ENCODE data around the gene MASP1.
A peak's percentile ranks its signal among the peaks of the same experiment; 100 is the strongest.

MASP1 gene

GRCh38 chr3:187291512-187292132 lies at the start of gene MASP1:
Gene MASP1 (minus strand): TSS chr3:187291737. CDS start chr3:187291632, 105 bp downstream.
- no peak for DNase-seq (ENCODE audit: low read depth)
- H3K4me3 ChIP-seq (ENCODE audit: control insufficient read depth, low read depth, low read length): peak within 1 kb of the TSS; percentile 76
- TF ChIP-seq CTCF (IDR thresholded peaks at IDR 0.05; ENCODE audit: control insufficient read depth, insufficient read depth, low read depth, low read length, missing control alignments): no peak

GRCh38 chr3:187340578-187340977 lies 49.0 kb upstream of the MASP1 start:
- no peak for DNase-seq (ENCODE audit: low read depth)
- no peak for TF ChIP-seq CTCF (IDR thresholded peaks at IDR 0.05; ENCODE audit: control insufficient read depth, insufficient read depth, low read depth, low read length, missing control alignments)

DNA sequence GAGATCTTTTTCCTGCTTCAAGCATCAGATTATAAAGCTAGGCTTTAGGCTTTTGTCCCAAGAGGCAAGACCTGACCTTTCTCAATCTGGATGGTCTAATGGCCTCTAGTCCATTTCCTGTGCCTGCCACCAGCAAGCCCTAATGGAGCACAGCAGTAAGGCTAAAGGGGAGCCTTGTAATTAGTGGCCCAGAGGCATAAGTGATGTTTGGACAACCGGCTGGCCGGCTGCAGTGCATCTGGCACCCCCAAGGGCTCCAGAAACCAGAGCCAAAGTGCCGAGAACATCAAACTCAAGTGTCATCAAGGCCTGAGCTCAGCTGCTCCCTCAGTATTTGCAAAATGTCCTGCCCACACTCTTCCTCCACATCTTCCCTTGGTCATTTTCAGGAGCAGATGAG lies 44.8 kb upstream of the MASP1 start:
- DNase-seq (ENCODE audit: low read depth): no peak
- H3K4me3 ChIP-seq (ENCODE audit: control insufficient read depth, low read depth, low read length): no peak overlapping the region
- TF ChIP-seq CTCF (IDR thresholded peaks at IDR 0.05; ENCODE audit: control insufficient read depth, insufficient read depth, low read depth, low read length, missing control alignments): no peak

More at GRCh38 chr3:187340578-187340977, 49.0 kb upstream of the MASP1 start:
- H3K4me3 ChIP-seq (ENCODE audit: control insufficient read depth, low read depth, low read length): no peak overlapping the region

DNA sequence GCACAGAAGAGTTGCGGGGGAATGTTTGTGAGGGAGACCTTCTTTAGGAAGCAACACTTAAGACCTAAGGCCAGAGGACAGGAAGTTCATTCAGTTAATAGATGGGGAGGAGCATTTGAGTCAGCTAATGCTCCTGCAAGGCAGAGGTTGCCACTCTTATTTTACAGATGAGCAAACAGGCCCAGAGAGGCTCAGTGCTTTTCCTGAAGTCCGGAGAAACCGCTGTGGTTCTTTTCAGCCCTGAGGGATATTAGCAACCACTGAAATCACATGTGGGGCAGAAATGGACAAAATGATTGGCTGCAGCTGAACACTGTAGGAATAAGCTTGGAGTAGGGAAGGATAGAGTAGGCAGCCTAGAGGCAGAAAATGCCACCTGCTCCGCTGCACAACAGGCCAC lies 43.4 kb upstream of the MASP1 start:
- no peak for TF ChIP-seq CTCF (IDR thresholded peaks at IDR 0.05; ENCODE audit: control insufficient read depth, insufficient read depth, low read depth, low read length, missing control alignments)
- DNase-seq (ENCODE audit: low read depth): no peak
- H3K4me3 ChIP-seq (ENCODE audit: control insufficient read depth, low read depth, low read length): no peak overlapping the region

GRCh38 chr3:187328691-187329090 lies 37.2 kb upstream of the MASP1 start:
- no peak for TF ChIP-seq CTCF (IDR thresholded peaks at IDR 0.05; ENCODE audit: control insufficient read depth, insufficient read depth, low read depth, low read length, missing control alignments)
- no peak overlapping the region for H3K4me3 ChIP-seq (ENCODE audit: control insufficient read depth, low read depth, low read length)
- no peak for DNase-seq (ENCODE audit: low read depth)

DNA sequence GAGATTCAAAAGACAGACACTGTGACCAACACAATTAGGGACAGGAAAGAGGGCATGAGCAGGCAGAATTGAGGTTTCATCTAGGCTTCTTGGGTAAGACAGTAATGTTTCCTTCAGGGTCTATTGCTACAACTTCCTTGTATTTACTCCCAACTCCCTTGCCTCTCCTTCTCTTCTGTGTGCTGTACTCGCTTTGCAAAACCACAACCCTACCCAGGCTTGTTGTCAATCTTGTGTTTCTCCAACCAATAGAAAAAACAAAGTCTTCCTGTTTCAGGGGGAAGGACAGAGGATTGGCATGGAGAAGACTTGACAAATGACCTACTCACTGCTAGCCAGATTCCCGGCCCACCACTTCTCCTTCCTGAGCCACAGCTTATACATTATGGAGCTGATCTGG lies 36.3 kb upstream of the MASP1 start:
- H3K4me3 ChIP-seq (ENCODE audit: control insufficient read depth, low read depth, low read length): no peak overlapping the region
- no peak for TF ChIP-seq CTCF (IDR thresholded peaks at IDR 0.05; ENCODE audit: control insufficient read depth, insufficient read depth, low read depth, low read length, missing control alignments)
- no peak for DNase-seq (ENCODE audit: low read depth)
